ENCODE results near the gene BUD23.
"Not testable (repeated sequence)": the region's sequence is repeated elsewhere in the genome, so short reads cannot be mapped to it uniquely, and the experiment has no call there.

BUD23 gene

GRCh38 chr7:73667344-73668102 is 15.9 kb upstream of the BUD23 start, which contains the start of gene VPS37D:
Gene VPS37D, plus strand, starts transcription at chr7:73667831. Its CDS starts 128 bp downstream, at chr7:73667959.
- H3K4me3 ChIP-seq, result peak within 1 kb of the TSS; percentile 91
- TF ChIP-seq Cebpa-rat (IDR thresholded peaks at IDR 0.05), result no peak
- peak within 1 kb of the TSS; percentile 87 for H3K27ac ChIP-seq
- H3K9ac ChIP-seq, result peak within 1 kb of the TSS; percentile 90
- peak within 1 kb of the TSS; percentile 96 for H3K4me2 ChIP-seq
- peaks cover 20% of the 10 kb centered on the region for H4K20me1 ChIP-seq
- 0 out of 2 replicates have a peak, but pooled peaks cover 8% of the 10 kb centered on the region for H3K27me3 ChIP-seq
- peaks cover 10% of the 10 kb centered on the region for H3K36me3 ChIP-seq
- H3K4me1 ChIP-seq, result peaks cover 20% of the 10 kb centered on the region
- peaks cover 11% of the 10 kb centered on the region for H3K9me3 ChIP-seq

- H3K9ac ChIP-seq, result peak overlapping the region; percentile 90
- H3K27ac ChIP-seq, result peak overlapping the region; percentile 87
- H3K4me2 ChIP-seq, result peak overlapping the region; percentile 96
These were observed 15.1 kb upstream of the BUD23 start for GRCh38 chr7:73668103-73668885.

DNA sequence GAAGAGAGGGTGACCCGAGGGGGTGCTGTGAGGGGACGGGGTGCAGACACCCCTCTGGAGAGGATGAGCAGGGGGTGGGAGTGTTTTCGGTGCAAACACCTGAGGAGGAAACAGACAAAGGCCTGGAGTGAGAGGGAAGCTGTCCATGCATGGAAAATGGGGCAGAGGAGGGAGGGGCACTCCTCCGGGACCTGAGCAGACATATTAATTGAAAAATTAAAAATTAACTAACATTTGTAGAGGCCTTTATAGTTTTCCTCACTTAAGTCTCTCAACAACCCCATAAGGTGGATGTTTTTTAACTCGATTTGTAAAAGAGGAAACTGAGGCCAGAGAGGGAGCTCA is 14.5 kb upstream of the BUD23 start:
- no peak for TF ChIP-seq Cebpa-rat (IDR thresholded peaks at IDR 0.05)
- 0 out of 2 replicates have a peak, but pooled peaks cover 8% of the 10 kb centered on the region for H3K27me3 ChIP-seq
- H3K9ac ChIP-seq, result peak overlapping the region; percentile 90
- H4K20me1 ChIP-seq, result peaks cover 29% of the 10 kb centered on the region
- peaks cover 20% of the 10 kb centered on the region for H3K4me1 ChIP-seq
- H3K9me3 ChIP-seq, result no peaks in the 10 kb centered on the region
- peak overlapping the region; percentile 96 for H3K4me2 ChIP-seq
- peaks cover 10% of the 10 kb centered on the region for H3K36me3 ChIP-seq
- H3K27ac ChIP-seq, result peak overlapping the region; percentile 87; the same call in 1 of the 2 replicates
- peak overlapping the region; percentile 91 for H3K4me3 ChIP-seq

More at GRCh38 chr7:73668103-73668885, 15.1 kb upstream of the BUD23 start:
- Histone ChIP-seq H3K4me1 (peaks cover 20% of the 10 kb centered on the region), H4K20me1 (peaks cover 23% of the 10 kb centered on the region), H3K9me3 (peaks cover 4% of the 10 kb centered on the region), H3K36me3 (peaks cover 10% of the 10 kb centered on the region), H3K27me3 (0 out of 2 replicates have a peak, but pooled peaks cover 8% of the 10 kb centered on the region), H3K4me3 (peak overlapping the region; percentile 91)
- no peak for TF ChIP-seq Cebpa-rat (IDR thresholded peaks at IDR 0.05)

DNA sequence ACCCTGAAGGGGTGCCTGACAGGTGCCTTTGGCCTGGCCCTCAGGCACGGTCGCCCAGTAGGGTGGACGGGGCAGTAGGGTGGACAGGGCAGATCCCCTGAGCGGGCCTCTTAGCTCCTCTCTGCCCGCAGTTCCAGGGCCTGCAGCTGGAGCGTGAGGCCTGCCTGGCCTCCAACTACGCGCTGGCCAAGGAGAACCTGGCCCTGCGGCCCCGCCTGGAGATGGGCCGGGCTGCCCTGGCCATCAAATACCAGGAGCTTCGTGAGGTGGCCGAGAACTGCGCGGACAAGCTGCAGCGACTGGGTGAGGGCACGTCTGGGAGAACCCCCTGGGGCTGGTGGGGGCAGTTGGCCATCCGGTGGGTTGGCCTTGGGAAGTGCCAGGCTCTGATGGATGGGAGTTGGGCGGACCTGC is 14.1 kb upstream of the BUD23 start:
- peak overlapping the region; percentile 96 for H3K4me2 ChIP-seq
- H3K27me3 ChIP-seq, result 0 out of 2 replicates have a peak, but pooled peaks cover 8% of the 10 kb centered on the region

GRCh38 chr7:73669858-73670385 is 13.5 kb upstream of the BUD23 start:
- H3K9me3 ChIP-seq, result no peaks in the 10 kb centered on the region
- peaks cover 20% of the 10 kb centered on the region for H3K4me1 ChIP-seq
- H3K27me3 ChIP-seq, result 0 out of 2 replicates have a peak, but pooled peaks cover 8% of the 10 kb centered on the region
- H3K36me3 ChIP-seq, result peaks cover 10% of the 10 kb centered on the region
- TF ChIP-seq Cebpa-rat (IDR thresholded peaks at IDR 0.05), result no peak
- no peak overlapping the region for H3K4me3 ChIP-seq
- H4K20me1 ChIP-seq, result peaks cover 34% of the 10 kb centered on the region
- no peak overlapping the region for H3K27ac ChIP-seq
- no peak overlapping the region for H3K9ac ChIP-seq
- H3K4me2 ChIP-seq, result 0 out of 2 replicates have a peak overlapping the region, but pooled peaks have one; percentile 96

More for the DNA sequence above, 14.1 kb upstream of the BUD23 start:
- Histone ChIP-seq H3K36me3 (peaks cover 10% of the 10 kb centered on the region), H3K27ac (no peak overlapping the region), H3K9ac (peak overlapping the region; percentile 90; the same call in 1 of the 2 replicates), H3K4me1 (peaks cover 20% of the 10 kb centered on the region), H4K20me1 (peaks cover 29% of the 10 kb centered on the region), H3K9me3 (no peaks in the 10 kb centered on the region), H3K4me3 (peak overlapping the region; percentile 91)
- TF ChIP-seq Cebpa-rat (IDR thresholded peaks at IDR 0.05), result no peak

DNA sequence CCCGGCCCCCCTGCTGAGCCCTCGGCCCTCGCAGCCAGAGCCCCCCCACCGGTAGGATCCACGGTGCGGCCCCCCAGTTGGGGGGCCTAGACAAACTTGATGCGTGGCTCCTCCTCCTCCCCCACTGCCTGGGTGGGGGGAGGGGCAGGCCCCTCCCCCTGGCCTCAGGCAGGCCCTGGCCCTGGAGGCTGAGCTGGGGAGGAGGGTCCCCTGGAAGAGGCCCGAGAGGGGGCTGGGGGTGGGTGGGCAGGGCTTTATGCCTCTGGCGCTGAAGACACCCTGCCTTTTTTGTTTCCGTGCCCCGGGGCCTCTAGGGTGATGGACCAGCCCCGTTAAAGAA is 12.1 kb upstream of the BUD23 start:
- Histone ChIP-seq H3K27me3 (0 out of 2 replicates have a peak, but pooled peaks cover 3% of the 10 kb centered on the region), H3K4me3 (no peak overlapping the region), H4K20me1 (peaks cover 47% of the 10 kb centered on the region), H3K27ac (no peak overlapping the region), H3K9me3 (no peaks in the 10 kb centered on the region), H3K36me3 (peaks cover 10% of the 10 kb centered on the region), H3K4me1 (peaks cover 20% of the 10 kb centered on the region), H3K9ac (no peak overlapping the region), H3K4me2 (no peak overlapping the region)
- TF ChIP-seq Cebpa-rat (IDR thresholded peaks at IDR 0.05), result no peak

DNA sequence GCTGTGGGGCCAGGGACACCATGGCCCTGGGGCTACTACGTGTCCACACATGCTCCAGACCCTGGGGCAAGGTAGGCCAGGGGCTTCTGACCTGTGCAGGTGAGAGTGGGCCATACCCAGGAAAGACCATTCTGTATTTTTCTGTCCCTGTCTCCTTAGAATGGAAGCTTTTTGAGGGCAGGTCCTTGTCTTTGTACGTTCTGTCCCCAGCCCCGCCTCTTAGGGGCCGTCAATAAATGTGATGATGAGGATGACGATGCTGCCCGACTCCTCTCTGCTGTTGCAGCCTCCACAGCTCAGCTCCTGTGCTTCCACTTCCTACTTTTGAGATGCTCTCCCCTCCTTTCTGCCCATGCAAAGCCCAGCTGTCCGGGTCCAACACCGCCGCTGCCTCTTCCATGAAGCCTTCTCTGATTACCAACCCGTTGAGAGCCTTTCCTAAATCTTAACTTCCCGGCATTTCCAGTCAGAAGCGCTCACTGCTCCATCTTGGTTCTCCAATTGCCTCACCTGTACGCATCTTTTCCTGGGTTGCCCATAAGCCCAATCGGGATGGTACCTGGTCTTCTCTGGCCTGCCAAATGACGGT is 11.4 kb upstream of the BUD23 start:
- Histone ChIP-seq H3K9ac (no peak overlapping the region), H3K4me2 (no peak overlapping the region), H4K20me1 (peaks cover 54% of the 10 kb centered on the region), H3K27ac (no peak overlapping the region), H3K36me3 (peaks cover 11% of the 10 kb centered on the region), H3K4me1 (peaks cover 20% of the 10 kb centered on the region), H3K9me3 (no peaks in the 10 kb centered on the region), H3K4me3 (no peak overlapping the region), H3K27me3 (no peaks in the 10 kb centered on the region)
- no peak for TF ChIP-seq Cebpa-rat (IDR thresholded peaks at IDR 0.05)

- no peaks in the 10 kb centered on the region for H3K27me3 ChIP-seq
- H3K4me3 ChIP-seq, result no peak overlapping the region
- no peaks in the 10 kb centered on the region for H3K9me3 ChIP-seq
- no peak overlapping the region for H3K9ac ChIP-seq
- H3K27ac ChIP-seq, result no peak overlapping the region
- H4K20me1 ChIP-seq, result peaks cover 63% of the 10 kb centered on the region
- no peak overlapping the region for H3K4me2 ChIP-seq
- no peak for TF ChIP-seq Cebpa-rat (IDR thresholded peaks at IDR 0.05)
- peaks cover 8% of the 10 kb centered on the region; the same call in 1 of the 2 replicates for H3K4me1 ChIP-seq
- H3K36me3 ChIP-seq, result peaks cover 35% of the 10 kb centered on the region
These were observed 8.8 kb upstream of the BUD23 start for GRCh38 chr7:73674468-73675124.

- not testable (repeated sequence) for H3K27ac ChIP-seq, H3K4me3 ChIP-seq, H3K27me3 ChIP-seq, H3K4me2 ChIP-seq, H3K9me3 ChIP-seq, H3K9ac ChIP-seq
- H3K4me1 ChIP-seq, result peaks cover 15% of the 10 kb centered on the region
- peaks cover 68% of the 10 kb centered on the region for H4K20me1 ChIP-seq
- H3K36me3 ChIP-seq, result peaks cover 43% of the 10 kb centered on the region
These were observed 7.3 kb upstream of the BUD23 start for GRCh38 chr7:73676062-73676461.

Data from BLaER1 (cell line).